Adrenal gland (tissue), 12 donors: ENCODE measurements around the gene VWA3A. TPM values are rescaled to one million over a fixed set of nuclear protein-coding genes. Genes with fewer than 3 reads are reported as not detected.

ENCODE experiments used
- DNase-seq, 7 donors: peaks; one replicate each; pipeline ENCODE4 v3.0.0-alpha.2; 2019 to 2020
- H3K27ac ChIP-seq, 5 donors: fragments of 200-600 bp; sonication (generic) in 4 of 5; 1 replicate in 3 of 5; 2 replicates in 2 of 5; pipeline versions ENCODE4 v1.5.1 to v1.8.0; 2016 to 2020; ENCODE audit warnings: mild to moderate bottlenecking in 1 of 5
- H3K27me3 ChIP-seq: fragments of 200-600 bp; 2 replicates; pipeline ENCODE4 v1.8.0; 2021
- H3K36me3 ChIP-seq, 2 donors: fragments of 200-600 bp; replicated peaks in 1 of 2; 1 replicate in 1 of 2; 2 replicates in 1 of 2; pipeline versions ENCODE4 v1.5.1 to v1.8.0; 2018 to 2022
- H3K4me1 ChIP-seq, 2 donors: fragments of 200-600 bp; replicated peaks in 1 of 2; 1 replicate in 1 of 2; 2 replicates in 1 of 2; pipeline versions ENCODE4 v1.5.1 to v1.8.0; 2018 to 2021
- H3K4me3 ChIP-seq, 4 donors: fragments of 200-600 bp; sonication (generic) in 3 of 4; one replicate each; pipeline ENCODE4 v1.5.1; 2016 to 2018
- H3K9me3 ChIP-seq, 3 donors: fragments of 200-600 bp; sonication (generic) in 1 of 3; replicated peaks in 1 of 3; 1 replicate in 2 of 3; 2 replicates in 1 of 3; pipeline versions ENCODE4 v1.5.1 to v1.8.0; 2016 to 2021
- POLR2A ChIP-seq, 2 donors: fragments of 450-650 bp; IDR thresholded peaks; one replicate each; pipeline ENCODE4 v1.6.1; 2017; ENCODE audit warnings: antibody characterized with exemption in 2 of 2, mild to moderate bottlenecking in 2 of 2, moderate library complexity in 1 of 2
- WGBS, 4 donors: extraction: QIAGEN DNeasy Blood & Tissue Kit in 2 of 4; methylation state at CpG; one replicate each; pipeline versions ENCODE4 v1.1.5 to v1.1.7; 2013 to 2017; 5-methylcytosine and 5-hydroxymethylcytosine counted together
- intact Hi-C, 2 donors: fragments of 100-400 bp; cut with DNase I; formaldehyde crosslinking; loops; one replicate each; pipeline versions ENCODE4 v1.14.1 to v1.15.0; 2022 to 2023
- polyA plus RNA-seq, 3 donors: library from polyadenylated mRNA; stranded (reverse); fragments of 200-250 nt in 2 of 3; fragments of 350-450 nt in 1 of 3; fragmentation: Illumina TruSeq in 1 of 3; extraction: RNeasy Lipid Tissue Mini Kit (QIAGEN cat#74804) in 1 of 3; gene quantifications; one replicate each; pipeline ENCODE4 v1.2.3, GENCODE V29; 2013 to 2014
- total RNA-seq, 9 donors: library from RNA; depleted of rRNA in 4 of 9; stranded (reverse); fragments of >200 nt in 4 of 9; fragments of 120-200 nt in 1 of 9; fragmentation: NEBNext Ultra II Directional in 1 of 9; extraction: Animal tissue kit (Norgen Biotek cat#: 25700) in 1 of 9; gene quantifications; one replicate each; pipeline versions ENCODE4 v1.1.0 to v1.2.4, GENCODE V29; 2013 to 2023
- TF ChIP-seq, protein P1 (sequence below), 6 experiments: fragments of 450-650 bp in 4 of 6; fragments of 200-600 bp in 2 of 6; sonication (generic) in 1 of 6; IDR thresholded peaks; 1 replicate in 5 of 6; 2 replicates in 1 of 6; pipeline versions ENCODE4 v1.5.1 to v1.8.0; 2016 to 2021; ENCODE audit warnings: antibody characterized with exemption in 6 of 6, mild to moderate bottlenecking in 2 of 6, moderate library complexity in 1 of 6
- donor health status: healthy with polysubstance abuse.
- donor health status: Bipolar disorder and iron deficiency.
- donor health status: DM: yes; HTN: yes; CAD: no.
- donor health status: DM: no; HTN: no; CAD: no.
- donor health status: DM: no; HTN: no; CAD: no.
- donor health status: DM: yes; HTN: yes; CAD: no.

VWA3A gene
- total and polyA plus RNA-seq, 12 donors, result 0.17 to 0.72 (median 0.29) TPM; not detected in 6

DNA sequence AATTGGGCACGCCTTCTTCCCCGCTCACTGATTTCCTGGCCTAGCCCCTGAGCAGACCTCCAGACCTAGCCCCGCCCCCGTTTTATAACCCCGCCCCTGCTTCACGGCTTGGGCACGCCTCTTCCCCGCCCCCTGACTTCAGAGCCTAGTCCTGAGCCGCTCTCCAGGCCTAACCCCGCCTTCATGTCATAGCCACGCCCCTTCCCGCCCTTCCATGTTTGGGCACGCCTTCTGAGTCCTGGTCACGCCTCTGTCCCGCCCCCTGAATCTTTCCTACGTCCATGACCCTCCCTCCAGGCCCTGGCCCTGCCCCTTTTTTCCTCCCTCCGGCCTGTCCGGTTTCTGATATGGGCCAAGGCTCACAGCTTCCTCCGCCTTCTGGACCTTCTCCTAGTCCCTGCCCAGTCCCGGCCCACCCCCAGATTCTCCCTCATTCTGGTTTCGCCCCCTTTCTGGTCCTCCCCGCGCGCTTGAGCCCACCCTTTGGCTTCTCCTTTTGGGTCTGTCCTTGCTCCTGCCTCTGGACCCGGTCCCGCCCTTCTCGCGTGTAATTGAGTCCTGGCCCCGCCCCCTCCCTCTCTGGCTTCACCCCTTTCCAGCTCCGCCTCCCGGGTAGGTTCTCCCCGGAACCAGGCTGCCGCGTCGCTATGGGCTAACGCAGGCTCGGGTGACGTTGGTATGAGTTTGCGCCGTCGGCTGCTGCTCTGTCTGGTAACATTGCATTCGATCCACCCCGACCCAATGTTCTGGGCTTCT lies 98.6 kb downstream of the VWA3A start:
- 1% methylated on average over 37 to 43 of the region's 43 CpGs for WGBS, 4 donors

GRCh38 chr16:22191532-22192260 lies 99.4 kb downstream of the VWA3A start:
- TF ChIP-seq POLR2A (IDR thresholded peaks at IDR 0.05), result no peak
- TF ChIP-seq, protein P1, sequence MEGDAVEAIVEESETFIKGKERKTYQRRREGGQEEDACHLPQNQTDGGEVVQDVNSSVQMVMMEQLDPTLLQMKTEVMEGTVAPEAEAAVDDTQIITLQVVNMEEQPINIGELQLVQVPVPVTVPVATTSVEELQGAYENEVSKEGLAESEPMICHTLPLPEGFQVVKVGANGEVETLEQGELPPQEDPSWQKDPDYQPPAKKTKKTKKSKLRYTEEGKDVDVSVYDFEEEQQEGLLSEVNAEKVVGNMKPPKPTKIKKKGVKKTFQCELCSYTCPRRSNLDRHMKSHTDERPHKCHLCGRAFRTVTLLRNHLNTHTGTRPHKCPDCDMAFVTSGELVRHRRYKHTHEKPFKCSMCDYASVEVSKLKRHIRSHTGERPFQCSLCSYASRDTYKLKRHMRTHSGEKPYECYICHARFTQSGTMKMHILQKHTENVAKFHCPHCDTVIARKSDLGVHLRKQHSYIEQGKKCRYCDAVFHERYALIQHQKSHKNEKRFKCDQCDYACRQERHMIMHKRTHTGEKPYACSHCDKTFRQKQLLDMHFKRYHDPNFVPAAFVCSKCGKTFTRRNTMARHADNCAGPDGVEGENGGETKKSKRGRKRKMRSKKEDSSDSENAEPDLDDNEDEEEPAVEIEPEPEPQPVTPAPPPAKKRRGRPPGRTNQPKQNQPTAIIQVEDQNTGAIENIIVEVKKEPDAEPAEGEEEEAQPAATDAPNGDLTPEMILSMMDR (IDR thresholded peaks at IDR 0.05), result no peak
- 9 to 12% (median 11%) methylated on average over 9 of the region's 9 CpGs for WGBS, 4 donors
- Histone ChIP-seq H3K9me3 (no peaks in the 10 kb centered on the region), H3K27ac (peak overlapping the region; percentile 90 to 96 (median 95)), H3K4me3 (peak overlapping the region in 3 of 4 donors; percentile 15 to 52 (median 40)), H3K27me3 (no peaks in the 10 kb centered on the region), H3K4me1 (peaks cover 28 to 35% of the 10 kb centered on the region in 2 donors), H3K36me3 (no peaks in the 10 kb centered on the region)
- DNase-seq, result peak in 4 of 7 donors; percentile 42 to 71 (median 52)
- intact Hi-C loops, result no loop called here

More for the DNA sequence above, 98.6 kb downstream of the VWA3A start:
- DNase-seq, result peak; percentile 100
- intact Hi-C loops, result no loop called here
- H3K9me3 ChIP-seq, result no peaks in the 10 kb centered on the region
- H3K4me3 ChIP-seq, result peak overlapping the region in 3 of 4 donors; percentile 15 to 52 (median 40)
- TF ChIP-seq POLR2A (IDR thresholded peaks at IDR 0.05), result peak; percentile 85 to 98
- TF ChIP-seq, protein P1 (IDR thresholded peaks at IDR 0.05), result no peak
- no peaks in the 10 kb centered on the region for H3K27me3 ChIP-seq
- peaks cover 28 to 35% of the 10 kb centered on the region in 2 donors for H3K4me1 ChIP-seq
- peak overlapping the region; percentile 90 to 96 (median 95) for H3K27ac ChIP-seq
- H3K36me3 ChIP-seq, result no peaks in the 10 kb centered on the region

- peak; percentile 59 to 89 (median 77) for DNase-seq
- no peak for TF ChIP-seq POLR2A (IDR thresholded peaks at IDR 0.05)
- TF ChIP-seq, protein P1 (IDR thresholded peaks at IDR 0.05), result no peak
- Histone ChIP-seq H3K36me3 (no peaks in the 10 kb centered on the region), H3K27me3 (no peaks in the 10 kb centered on the region), H3K27ac (peak overlapping the region; percentile 90 to 96 (median 95)), H3K9me3 (no peaks in the 10 kb centered on the region), H3K4me1 (peaks cover 28 to 35% of the 10 kb centered on the region in 2 donors), H3K4me3 (peak overlapping the region in 1 of 4 donors; percentile 52)
- intact Hi-C loops, result no loop called here
- 30 to 40% (median 35%) methylated on average over 16 of the region's 16 CpGs for WGBS, 4 donors
Measured at GRCh38 chr16:22192261-22193062, 100.1 kb downstream of the VWA3A start.

DNA sequence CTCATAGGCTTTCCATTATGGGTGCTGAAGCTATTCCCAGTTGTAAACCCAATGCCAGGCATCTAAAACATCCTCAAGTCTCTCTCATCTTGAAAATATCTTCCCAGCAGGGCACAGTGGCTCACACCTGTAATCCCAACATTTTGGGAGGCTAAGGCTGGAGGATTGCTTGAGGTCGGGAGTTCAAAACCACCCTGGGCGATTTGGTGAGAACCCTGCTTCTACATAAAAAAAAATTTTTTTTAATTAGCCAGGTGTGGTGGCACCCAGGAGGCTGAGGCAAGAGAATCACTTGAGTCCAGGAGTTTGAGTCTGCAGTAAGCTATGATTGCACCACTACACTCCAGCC lies 100.7 kb downstream of the VWA3A start:
- H3K27me3 ChIP-seq, result no peaks in the 10 kb centered on the region
- 80 to 100% (median 94%) methylated on average over 2 of the region's 2 CpGs for WGBS, 4 donors
- peak overlapping the region in 2 of 5 donors; percentile 95 to 96 for H3K27ac ChIP-seq
- intact Hi-C loops, result no loop called here
- H3K36me3 ChIP-seq, result no peaks in the 10 kb centered on the region
- no peaks in the 10 kb centered on the region for H3K9me3 ChIP-seq
- no peak for DNase-seq
- peaks cover 28 to 35% of the 10 kb centered on the region in 2 donors for H3K4me1 ChIP-seq
- TF ChIP-seq, protein P1 (IDR thresholded peaks at IDR 0.05), result no peak
- H3K4me3 ChIP-seq, result no peak overlapping the region
